HG03521 (cell line): ENCODE results near the gene PDK3.

ENCODE experiments used
- ATAC-seq: cut with Tn5 transposase; IDR thresholded peaks from one replicate; pipeline ENCODE4 v1.9.1; 2021; ENCODE audit warnings: mild to moderate bottlenecking, moderate library complexity; ENCODE audit not compliant: unreplicated experiment

PDK3 gene

GRCh38 chrX:24547961-24548360, 82.9 kb downstream of the PDK3 start:
- no peak for ATAC-seq

- ATAC-seq, result no peak
Measured at GRCh38 chrX:24550166-24550565, 85.1 kb downstream of the PDK3 start.

- no peak for ATAC-seq
Measured at GRCh38 chrX:24553011-24553410, 87.9 kb downstream of the PDK3 start.

- no peak for ATAC-seq
Measured at GRCh38 chrX:24561121-24561520, 96.0 kb downstream of the PDK3 start.

GRCh38 chrX:24563291-24564010, 98.4 kb downstream of the PDK3 start:
- no peak for ATAC-seq

GRCh38 chrX:24566240-24566639, 101.2 kb downstream of the PDK3 start:
- ATAC-seq, result no peak

GRCh38 chrX:24567169-24567568, 102.1 kb downstream of the PDK3 start:
- ATAC-seq, result no peak

- ATAC-seq, result no peak
Measured at GRCh38 chrX:24574743-24575142, 109.7 kb downstream of the PDK3 start.

- no peak for ATAC-seq
Measured at GRCh38 chrX:24575496-24575895, 110.4 kb downstream of the PDK3 start.

- ATAC-seq, result no peak
Measured at GRCh38 chrX:24577091-24577490, 112.0 kb downstream of the PDK3 start.
